ENCODE data around the gene ZBTB34. TPM values are rescaled to one million over a fixed set of nuclear protein-coding genes. Genes with fewer than 3 reads are reported as not detected.

Gene ZBTB34
- total RNA-seq, 4 donors from 2014 or later: 8.0 to 16.4 (median 13.4) TPM

GRCh38 chr9:126880947-126881332, 20.5 kb downstream of the ZBTB34 start:
- DNase-seq (ENCODE audit: low spot score) (no peak), ATAC-seq (ENCODE audit: low FRiP score) (no peak)
- no peak for TF ChIP-seq CTCF (IDR thresholded peaks at IDR 0.05)

- DNase-seq (ENCODE audit: low spot score) (no peak), ATAC-seq (ENCODE audit: low FRiP score) (no peak)
- no peak for TF ChIP-seq CTCF (IDR thresholded peaks at IDR 0.05)
These were observed 22.3 kb downstream of the ZBTB34 start for GRCh38 chr9:126882746-126883145.

- no peak for TF ChIP-seq CTCF (IDR thresholded peaks at IDR 0.05)
- ATAC-seq (ENCODE audit: low FRiP score) (no peak), DNase-seq (ENCODE audit: low spot score) (no peak)
These were observed 23.2 kb downstream of the ZBTB34 start for GRCh38 chr9:126883636-126884035.

GRCh38 chr9:126885131-126885641, 24.7 kb downstream of the ZBTB34 start:
- no peak for ATAC-seq (ENCODE audit: low FRiP score)
- TF ChIP-seq CTCF (IDR thresholded peaks at IDR 0.05): no peak

DNA sequence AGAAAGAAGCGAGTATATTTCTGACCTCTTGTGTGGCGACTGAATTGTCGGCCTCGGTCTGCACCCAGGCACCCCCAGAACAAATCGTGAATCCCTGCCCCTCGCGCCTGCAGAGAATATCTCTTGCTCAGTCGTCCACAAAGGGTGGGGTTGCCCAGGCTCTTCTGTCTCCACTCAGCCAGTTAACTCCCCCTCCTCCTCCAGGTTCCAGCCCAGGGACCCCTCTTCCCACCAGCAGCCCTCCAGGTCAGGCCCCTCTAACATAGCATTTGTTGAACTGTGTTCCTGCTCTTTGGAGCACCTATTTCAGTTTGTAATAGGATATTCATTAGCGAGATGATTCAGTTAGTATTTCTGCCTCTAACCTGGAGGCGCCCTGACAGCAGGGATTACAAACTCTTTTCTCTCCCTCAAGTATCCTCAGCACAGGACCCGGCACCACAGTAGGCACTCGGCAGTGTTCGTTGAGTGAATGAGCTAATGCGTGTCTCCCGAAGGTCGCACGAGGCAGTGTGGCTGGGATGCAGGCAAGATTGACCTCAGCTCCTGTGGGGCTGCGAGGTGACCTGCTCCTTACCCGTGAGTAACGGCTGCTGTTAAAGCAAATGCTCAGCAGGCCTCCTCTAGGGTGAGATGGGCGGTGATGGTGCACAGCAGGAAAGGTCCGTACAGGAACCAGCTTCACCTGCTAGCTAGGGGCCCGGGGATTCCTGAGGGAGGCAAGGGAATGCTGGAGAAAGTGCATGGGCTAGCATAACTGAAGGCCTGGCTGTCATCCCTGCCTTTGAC, 25.8 kb downstream of the ZBTB34 start:
- no peak for DNase-seq (ENCODE audit: low spot score)
- no peak for ATAC-seq (ENCODE audit: low FRiP score)
- TF ChIP-seq CTCF (IDR thresholded peaks at IDR 0.05): no peak

More at GRCh38 chr9:126885131-126885641, 24.7 kb downstream of the ZBTB34 start:
- no peak for DNase-seq (ENCODE audit: low spot score)

DNA sequence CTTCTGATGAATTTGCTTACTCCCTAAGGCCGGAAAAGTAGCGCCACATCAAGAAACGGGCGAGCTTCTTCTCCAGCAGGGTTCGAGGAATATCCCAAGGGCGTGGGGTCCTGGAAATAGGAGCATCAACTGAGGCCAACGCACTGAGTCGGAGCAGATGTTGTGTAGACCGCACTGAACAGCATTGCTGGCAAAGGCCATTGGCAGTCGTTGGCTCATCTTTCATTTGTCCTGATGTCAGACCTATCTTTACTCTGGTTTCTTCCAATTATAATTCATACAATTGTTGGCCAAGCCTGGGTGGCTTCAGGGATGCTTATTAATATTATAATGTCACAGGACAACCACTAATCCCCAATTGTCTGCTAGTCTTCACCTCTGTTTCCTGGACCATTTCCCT, 26.5 kb downstream of the ZBTB34 start:
- DNase-seq (ENCODE audit: low spot score) (no peak), ATAC-seq (ENCODE audit: low FRiP score) (no peak)
- no peak for TF ChIP-seq CTCF (IDR thresholded peaks at IDR 0.05)

GRCh38 chr9:126891676-126892075, 31.2 kb downstream of the ZBTB34 start:
- ATAC-seq (ENCODE audit: low FRiP score): no peak
- TF ChIP-seq CTCF (IDR thresholded peaks at IDR 0.05): no peak
- no peak for DNase-seq (ENCODE audit: low spot score)
